COLO668 (cell line): ENCODE results near the gene PC.
"Not testable (repeated sequence)": the region's sequence is repeated elsewhere in the genome, so short reads cannot be mapped to it uniquely, and the experiment has no call there.

Experiments
- DNase-seq: peaks from one replicate; lab custom pipeline; 2025; ENCODE audit not compliant: unreplicated experiment; lab: John Stamatoyannopoulos, UW

The PC gene

DNA sequence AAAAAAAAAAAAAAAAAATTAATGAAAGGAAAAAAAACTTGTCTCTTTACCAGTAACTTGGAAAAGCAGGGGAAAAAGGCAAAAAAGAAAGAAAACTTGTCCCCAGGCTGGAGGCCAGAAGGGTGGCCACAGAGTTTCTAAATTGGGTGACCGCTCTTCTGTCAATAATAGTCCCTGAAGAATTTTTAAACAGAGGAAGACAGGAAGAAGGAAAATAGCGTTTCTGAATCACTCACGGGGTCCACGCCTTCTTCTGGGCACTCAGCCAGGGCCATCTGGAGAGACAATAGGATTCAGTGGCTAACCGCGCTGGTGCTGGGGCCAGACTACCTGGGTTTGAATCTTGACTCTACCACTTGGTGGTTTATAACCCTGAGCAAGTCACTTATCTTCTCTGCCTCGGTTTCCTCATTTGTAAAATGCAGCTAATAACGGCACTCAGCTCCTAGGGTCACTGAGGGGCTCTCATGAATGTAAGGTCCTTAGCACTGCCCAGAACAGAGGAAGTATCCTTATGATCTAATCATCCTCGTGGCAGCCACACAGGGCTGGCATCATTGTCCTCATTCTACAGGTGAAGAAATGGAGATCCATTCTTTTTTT, 23.9 kb upstream of the PC start:
- DNase-seq: peak; percentile 85

DNA sequence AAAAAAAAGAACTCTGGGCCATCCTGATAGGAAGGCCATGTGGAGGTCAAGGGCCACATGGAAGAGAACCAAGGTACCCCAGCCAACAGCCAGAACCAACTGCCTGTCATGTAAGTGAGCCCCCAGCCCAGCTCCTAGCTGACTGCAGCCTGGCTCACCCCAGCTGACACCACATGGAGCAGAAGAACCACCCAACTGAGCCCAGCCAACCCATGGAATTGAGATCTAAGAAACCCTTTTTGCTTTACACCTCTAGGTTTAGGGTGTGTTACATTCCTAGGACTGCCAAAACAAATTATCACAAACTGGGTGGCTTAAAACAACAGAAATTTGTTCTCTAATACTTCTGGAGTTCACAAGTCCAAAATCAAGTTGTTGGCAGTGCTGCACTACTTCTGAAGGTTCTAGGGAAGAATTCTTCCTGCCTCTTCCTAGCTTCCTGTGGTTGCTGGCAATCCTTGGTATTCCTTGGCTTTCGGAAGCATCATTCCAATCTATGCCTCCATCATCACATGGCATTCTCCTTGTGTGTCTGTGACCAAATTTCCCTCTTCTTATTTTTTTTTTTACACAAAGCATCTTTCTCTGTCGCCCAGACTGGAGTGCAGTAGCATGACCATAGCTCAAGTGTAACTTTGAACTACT, 21.3 kb upstream of the PC start:
- DNase-seq: no peak

DNA sequence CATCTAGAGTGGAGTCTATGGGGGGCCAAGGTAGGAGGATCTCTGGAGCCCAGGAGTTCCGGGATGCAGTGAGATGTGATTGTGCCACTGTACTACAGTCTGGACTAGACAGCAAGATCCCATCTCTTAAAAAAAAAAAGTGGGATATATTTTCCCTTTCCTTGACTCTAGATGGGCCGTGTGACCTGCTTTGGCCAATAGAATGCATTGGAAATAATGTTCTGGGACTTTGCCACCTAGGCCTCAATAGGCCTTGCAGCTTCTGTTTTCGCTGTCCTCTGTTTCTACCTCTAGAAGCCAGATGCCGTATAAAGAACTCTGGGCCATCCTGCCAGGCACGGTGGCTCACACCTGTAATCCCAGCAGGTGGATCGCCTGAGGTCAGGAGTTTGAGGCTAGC, 20.5 kb upstream of the PC start:
- DNase-seq: no peak

DNA sequence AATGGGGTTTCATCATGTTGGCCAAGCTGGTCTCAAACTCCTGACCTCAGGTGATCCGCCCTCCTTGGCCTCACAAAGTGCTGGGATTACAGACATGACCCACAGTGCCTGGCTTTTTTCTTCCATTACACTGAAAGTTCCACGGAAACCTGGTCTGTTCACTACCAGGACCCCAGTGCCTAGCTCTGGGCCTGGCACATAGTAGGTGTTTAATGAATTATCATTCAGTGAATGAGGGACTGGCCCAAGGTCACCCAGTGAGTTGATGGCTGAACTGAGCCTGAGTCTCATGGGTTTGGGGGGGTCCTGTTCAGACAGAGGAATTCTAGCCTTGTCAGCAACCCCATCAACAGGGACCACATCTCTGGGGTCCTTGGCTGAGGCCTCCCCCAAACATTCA, 20.0 kb upstream of the PC start:
- no peak for DNase-seq

DNA sequence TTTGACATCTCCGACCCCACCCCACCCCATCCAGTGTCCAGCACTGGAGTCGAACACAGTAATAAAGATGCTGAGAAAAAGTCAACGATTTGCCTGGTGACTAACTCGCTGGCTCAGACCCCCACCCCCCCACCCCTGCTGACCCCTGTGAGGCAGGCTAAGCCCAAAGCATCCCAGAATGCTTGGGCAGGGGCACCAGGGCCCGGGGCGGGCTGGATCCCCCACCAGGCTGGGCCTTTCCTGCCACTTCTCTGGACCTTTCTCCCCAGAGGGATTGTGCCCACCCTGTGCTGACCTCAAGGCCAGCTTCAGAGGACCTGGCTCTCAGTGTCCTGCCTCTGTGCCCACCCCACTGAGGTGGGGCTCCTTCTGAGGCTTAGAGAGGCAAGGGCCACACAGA, 18.7 kb upstream of the PC start:
- no peak for DNase-seq

DNA sequence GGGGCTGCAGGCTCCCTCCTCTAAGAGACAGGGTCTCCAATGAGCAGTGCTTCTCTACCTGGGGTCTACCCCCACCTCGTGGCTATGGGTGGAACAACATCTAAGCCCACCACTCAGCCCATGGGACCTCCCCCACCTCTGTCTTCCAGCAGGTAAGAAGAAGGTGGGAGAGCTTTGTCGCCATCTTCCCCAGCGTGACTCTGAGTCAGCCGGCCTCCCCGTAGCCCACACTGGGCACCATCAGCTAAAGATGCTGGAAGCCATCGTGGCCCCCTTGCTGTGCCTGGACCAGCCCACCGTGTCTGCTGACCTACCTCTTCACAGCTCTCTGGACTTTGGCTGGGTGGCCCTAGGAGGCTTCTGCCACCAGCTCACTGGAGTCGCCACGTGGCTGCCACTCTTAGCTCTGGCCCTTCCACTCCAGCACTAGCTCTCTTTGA, 17.9 kb upstream of the PC start:
- peak; percentile 11 for DNase-seq

DNA sequence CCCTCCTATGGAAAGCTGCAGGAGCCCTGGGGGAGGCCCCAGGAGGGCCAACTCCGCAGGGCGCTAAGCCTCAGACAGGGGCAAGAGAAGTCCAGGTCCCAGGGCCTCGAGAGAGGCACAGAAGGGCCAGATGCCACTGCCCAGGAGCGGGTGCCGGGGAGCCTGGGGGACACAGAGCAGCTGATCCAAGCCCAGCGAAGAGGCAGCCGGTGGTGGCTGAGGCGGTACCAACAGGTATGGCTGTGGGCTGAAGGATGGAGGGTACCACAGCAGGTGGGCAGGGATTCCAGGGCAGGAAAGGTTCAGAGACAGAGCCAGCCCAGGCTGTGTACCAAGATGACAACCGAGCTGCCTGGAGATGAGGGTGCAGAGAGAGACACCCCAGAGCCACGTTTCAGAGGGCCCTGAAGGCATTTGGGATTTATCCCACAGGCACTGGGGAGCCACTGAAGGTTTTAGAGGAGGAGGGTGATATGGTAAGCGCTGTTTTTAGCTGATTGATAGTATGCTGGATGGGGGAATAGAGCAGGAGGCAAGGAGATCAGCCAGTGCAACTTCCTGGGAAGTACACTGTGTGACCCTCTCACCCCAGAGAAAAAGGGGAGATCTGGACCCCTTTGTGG, 17.3 kb upstream of the PC start:
- DNase-seq: no peak

DNA sequence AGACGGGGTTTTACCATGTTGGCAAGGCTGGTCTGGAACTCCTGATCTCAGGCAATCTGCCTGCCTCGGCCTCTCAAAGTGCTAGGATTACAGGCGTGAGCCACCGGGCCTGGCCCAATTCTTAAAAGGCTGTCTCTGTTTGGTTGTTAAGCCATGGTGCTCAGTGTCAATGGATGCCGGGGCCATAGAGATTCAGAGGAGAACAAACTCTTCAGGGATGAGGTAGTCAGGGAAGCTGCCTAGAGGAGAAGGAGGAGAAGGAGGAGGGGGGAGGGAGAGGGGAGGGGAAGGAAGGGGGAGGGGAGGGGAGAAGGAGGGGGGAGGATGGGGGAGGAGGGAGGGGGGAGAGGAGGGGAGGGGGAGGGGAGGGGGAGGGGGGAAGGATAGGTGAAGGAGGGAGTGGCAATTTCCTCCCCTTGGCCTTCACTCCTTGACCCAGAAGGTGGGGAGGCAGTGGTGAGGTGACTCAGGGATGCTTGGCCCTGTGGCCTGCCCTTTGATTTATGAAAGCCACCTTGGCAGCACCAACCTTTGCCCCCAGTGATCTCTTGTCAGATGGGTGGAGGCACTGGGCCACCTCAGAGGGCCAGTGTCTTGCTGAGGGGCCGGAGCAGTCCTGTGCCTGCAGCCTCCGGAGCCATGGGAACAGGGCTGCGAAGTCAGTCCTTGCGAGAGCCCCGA, 16.7 kb upstream of the PC start, which contains the start of gene C11orf86:
TSS of gene C11orf86 (plus strand) at position 581 of the 681 bp plus-strand sequence. CDS start at position 640, 59 bp downstream.
- no peak for DNase-seq

DNA sequence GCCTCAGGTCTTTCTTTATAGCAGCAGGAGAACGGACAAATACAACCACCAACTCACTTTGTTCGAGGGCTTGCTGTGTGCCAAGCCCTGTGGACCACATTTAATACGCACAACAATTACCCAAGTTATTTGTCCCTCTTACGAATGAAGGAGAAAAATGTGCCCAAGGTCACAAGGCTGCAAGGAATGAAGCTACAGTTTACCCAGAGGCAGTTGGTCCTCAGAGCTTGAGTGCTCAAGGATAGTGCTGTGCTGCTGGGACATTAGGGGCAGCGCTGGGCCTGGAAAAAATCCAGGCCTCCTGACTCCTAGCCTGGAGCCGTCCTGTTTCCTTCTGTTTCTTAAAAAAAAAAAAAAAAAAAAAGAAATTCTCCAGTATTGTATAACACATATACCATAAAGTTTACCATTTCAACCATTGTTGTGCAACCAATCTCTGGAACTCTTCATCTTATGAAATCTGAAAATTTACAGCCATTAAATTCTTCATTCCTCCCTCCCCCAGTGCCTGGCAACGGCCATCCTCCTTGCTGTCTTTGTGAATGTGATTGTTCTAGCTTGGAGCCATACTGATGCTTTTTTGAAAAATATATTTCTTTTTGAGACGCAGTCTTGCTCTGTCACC, 15.9 kb upstream of the PC start:
- DNase-seq: no peak

DNA sequence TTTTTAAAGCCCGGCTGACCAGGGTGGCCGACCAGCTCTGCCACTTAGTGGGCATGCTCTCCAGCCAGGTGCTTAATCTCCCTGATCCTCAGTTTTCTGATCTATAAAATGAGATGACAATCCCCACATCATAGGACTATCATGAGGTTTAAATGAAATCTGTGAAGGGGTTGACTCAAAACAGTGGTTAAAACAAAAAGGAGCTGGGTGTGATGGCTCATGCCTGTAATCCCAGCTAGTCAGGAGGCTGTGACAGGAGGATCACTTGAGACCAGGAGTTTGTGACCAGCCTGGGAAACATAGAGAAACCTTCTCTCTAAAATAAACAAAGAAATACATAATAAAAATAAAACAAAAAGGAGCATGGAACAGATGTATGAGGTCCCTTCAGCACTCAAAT, 13.3 kb upstream of the PC start:
- no peak for DNase-seq

DNA sequence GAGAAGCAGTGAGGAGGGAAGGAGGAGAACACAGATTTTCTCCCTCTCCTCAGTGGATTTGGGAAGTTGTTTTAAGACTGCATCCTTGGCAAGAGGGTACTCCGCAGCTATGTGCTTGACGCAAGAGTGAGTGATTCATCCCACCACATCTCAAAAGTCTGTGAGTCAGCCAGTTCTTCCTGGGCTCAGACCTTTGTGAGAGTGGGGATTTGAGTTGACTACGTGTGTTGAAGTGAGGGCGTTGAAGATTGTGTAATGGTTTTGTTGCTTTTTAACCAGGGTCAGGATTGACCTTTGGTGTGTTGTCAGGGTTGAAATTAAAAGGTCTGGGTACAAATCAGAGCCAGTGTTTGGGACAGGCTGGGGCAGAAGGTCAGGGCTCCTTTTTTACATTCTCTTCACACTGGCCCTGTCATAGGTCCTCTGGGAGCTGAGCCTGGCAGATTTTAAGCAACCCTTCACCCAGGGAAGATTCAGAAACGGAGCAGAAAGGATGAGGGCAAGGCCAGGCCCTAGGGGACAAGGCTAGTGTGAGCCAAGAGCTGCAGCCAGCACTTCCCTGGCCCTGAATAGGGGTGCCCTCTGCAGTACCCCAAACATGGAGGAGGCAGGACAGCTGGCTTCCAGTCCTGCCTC, 12.7 kb upstream of the PC start:
- DNase-seq: no peak

DNA sequence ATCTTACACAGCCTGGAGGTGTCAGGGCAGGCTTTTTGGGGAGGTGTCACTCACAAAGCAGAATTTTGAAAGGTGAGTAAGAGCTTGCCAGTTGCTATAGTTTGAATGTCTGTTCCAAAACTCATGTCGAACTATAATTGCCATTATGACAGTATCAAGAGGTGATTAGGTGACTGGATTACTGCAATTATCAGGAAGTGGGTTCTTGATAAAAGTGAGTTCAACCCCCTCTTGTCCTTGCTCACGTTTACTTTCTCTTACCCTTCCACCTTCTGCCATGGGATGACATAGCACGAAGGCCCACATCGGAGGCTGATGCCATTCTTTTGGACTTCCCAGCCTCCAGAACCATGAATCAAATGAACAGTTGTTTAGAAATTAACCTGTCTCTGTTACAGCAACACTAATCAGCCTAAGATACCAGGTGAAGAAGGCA, 12.2 kb upstream of the PC start:
- no peak for DNase-seq

DNA sequence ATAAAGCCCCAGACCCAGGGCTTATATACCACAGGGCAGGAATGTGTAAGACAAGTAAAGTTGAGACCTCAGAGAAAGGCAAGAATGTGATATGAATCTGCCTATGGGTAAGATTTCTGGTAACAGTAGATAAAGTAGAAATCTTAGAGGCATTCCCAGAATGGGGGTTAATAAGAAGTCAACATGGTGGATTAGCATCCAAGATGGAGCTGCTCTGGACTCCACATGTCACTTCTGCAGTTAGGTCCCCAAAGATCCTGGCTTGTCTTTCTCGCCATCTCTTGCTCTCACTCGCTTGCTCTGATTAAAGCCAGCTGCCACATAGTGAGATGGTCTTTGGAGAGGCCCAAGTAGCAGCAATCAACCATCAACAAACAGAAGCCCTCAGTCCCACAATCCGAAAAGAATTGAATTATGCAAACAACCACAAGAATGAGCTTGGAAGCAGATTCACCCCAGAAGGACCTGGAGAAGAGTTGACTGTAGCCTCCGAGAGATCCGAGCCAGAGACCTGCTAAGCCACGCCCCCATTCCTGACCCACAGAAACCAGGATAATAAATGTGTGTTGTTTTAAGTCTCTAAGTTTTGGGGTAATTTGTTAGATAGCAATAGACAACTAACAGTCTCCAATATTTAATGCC, 11.5 kb upstream of the PC start:
- no peak for DNase-seq

DNA sequence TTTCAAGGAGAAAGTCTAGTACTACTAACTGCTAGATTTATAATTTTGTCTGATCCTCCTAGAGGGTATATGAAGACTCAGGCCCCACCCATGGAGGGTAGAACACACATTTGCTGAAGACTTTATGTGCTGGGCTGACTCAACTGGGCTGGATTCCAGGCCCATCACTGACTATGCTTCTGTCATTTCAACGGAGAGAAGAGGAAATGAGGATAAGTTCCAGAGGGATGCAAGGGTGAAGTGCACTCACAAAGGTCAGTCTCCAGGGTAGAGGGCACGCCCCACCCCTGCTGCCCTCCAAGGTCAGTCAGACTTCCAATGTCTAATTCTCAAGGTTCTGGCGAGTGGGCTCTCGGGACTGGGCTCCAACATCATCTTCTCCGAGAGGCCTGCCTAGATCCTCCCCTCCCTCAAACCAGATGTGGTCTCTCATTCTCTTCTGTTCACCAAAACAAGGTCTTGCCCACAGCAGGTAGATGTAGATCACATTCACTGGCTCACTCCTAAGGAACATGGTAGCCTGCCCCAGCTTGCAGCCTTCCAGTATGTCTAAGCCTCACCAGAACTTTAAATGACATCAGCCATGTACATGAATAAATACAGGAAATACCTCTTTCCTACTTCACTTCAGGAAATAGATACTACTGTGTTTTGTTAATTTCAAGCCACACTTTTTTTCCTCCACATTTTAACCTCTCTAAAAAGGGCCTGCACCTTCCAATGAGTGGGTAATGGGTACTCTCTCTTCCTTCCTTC, 9.7 kb upstream of the PC start:
- no peak for DNase-seq

DNA sequence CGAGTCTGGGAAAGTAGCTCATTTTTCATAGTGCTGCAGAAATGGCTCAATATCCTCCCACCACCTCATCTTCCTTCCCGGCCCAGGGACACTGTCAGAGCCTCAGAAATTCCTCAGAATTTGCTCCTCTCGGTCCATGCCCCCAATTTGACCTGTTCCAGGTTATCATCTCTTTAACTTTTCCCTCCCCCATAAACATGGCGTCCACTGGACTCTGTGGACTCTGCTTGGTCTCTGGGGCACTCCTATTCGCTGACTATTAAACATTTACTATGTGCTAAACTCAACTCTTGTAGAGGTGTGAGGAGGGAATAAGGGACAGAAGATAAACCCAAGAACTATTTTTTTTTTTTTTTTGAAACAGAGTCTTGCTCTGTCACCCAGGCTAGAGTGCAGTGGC, 8.2 kb upstream of the PC start:
- no peak for DNase-seq

DNA sequence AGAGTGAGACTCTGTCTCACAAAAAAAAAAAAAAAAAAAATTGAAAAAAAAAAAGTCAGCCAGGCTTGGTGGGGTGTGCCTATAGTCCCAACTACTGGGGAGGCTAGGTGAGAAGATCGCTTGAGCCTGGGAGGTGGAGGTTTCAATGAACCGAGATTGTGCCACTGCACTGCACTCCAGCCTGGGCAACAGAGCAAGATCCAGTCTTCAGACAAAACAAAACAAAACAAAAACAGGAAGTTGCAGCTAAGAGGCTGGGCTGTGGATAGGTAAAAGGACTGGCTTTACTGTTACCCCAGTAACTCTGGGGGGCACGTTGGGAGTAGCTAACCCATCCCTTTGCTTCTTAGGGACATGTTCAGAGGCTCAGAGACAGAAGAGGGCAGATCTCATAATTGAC, 6.3 kb upstream of the PC start:
- DNase-seq: no peak

DNA sequence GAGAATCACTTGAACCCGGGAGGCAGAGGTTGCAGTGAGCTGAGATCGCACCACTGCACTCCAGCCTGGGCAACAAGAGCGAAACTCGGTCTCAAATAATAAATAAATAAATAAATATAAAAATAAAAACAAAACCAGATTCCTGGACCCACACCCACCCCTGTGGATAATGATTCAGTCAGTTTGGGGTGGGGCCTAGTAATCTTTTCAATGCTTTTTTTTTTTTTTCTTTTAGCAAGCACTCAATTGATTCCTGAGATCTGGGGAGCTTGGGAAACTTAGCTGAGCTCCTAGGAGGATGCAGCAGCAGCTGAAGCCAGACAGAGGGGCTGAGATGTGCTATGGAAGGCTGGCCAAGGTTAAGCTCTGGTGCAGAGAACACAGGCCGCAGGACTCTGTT, 4.6 kb upstream of the PC start:
- DNase-seq: no peak

DNA sequence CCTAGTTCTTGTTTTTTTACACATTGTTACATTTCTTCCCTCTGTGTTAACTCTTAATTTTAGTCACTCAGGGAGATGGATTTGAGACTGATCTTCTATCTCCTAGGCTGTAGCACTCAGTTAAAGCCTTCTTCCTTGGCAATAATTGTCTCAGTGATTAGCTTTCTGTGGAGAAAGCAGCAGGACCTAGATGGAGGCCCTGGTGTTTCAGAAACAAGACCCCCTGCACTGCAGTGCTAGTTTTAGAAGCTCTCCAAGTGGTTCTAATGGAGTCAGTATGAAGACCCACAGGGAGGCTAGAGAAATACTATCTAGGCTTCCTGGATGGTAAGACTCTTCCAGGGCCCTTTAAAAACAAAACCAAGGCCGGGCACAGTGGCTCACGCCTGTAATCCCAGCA, 4.1 kb upstream of the PC start:
- DNase-seq: no peak

DNA sequence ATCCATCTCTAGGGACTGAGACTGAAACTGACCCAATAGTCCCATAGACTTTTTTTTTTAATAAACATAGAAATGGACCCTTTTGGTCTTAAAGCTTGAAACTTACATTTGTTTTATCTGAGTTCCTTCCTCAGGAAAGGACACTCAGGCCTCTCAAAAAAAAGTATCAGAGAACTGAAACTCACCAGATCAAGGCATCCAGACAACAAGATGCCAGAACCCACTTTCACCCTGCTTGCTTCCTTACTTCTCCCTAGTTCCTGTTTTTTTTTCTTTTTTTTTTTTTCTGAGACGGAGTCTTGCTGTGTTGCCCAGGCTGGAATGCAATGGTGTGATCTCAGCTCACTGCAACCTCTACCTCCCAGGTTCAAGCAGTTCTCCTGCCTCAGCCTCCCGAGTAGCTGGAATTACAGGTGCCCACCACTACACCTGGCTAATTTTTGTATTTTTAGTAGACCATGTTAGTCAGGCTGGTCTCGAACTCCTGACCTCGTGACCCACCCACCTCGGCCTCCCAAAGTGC, 3.6 kb upstream of the PC start:
- not testable (repeated sequence) for DNase-seq

DNA sequence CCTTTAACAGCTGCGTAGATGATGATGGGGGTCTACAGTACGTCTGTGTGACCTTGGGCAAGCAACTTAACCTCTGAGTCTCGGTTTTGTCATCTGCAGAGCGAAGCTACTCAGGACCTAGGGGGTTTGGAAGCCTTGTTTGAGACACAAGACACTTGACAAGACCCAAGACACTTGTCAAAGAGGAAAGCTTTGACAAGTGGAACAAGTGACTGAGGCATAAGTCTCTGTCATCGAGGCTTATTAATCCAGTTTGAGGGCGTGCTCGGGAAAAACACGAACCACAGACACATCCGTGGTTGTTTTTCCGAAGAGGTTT, 732 bp upstream of the PC start:
- DNase-seq: no peak
